Measurements from ENCODE around the gene FDX2. TPM values are rescaled to one million over a fixed set of nuclear protein-coding genes. Genes with fewer than 3 reads are reported as not detected.

FDX2 gene
- total and polyA plus RNA-seq, 2 donors (not counting 3 experiments of a cell fraction or from before 2014, with no cell fraction given) = 20.5 to 59.8 TPM

GRCh38 chr19:10353793-10354391 lies 38.1 kb upstream of the FDX2 start:
- POLR2A ChIA-PET = no interaction called here
- BruUV-seq (replicated peaks) = no TSS peak
- dilution Hi-C loops (cut with MboI; ENCODE audit: extremely low pct_ligation_motif_present, low sequenced_read_pairs) (no loop called here), intact Hi-C loops (cut with micrococcal nuclease) (no loop called here)
- Histone ChIP-seq H3K4me2 (ENCODE audit: insufficient read depth, low read length) (no peak overlapping the region), H2AFZ (ENCODE audit: low read depth, low read length) (no peak overlapping the region), H3K27ac (ENCODE audit: insufficient read depth, low read depth, low read length) (no peak overlapping the region), H3K9me1 (replicated peaks; ENCODE audit: control insufficient read depth, extremely low read depth, insufficient read depth, low read length) (no peaks in the 10 kb centered on the region), H3K36me3 (ENCODE audit: control insufficient read depth in 2 of 2, extremely low read depth in 1 of 2, insufficient read depth in 2 of 2, low read length in 2 of 2) (peaks cover 14 to 35% of the 10 kb centered on the region in 2 experiments), H3K9ac (replicated peaks; ENCODE audit: extremely low read depth, insufficient read depth, low read length) (no peak overlapping the region), H3K79me2 (ENCODE audit: control insufficient read depth, insufficient read depth, low read length) (no peaks in the 10 kb centered on the region), H3K27me3 (ENCODE audit: control insufficient read depth in 2 of 2, insufficient read depth in 2 of 2, low read length in 2 of 2) (no peaks in the 10 kb centered on the region), H3K4me3 (replicated peaks in 1 of 3; ENCODE audit: insufficient read depth in 1 of 3, low read depth in 1 of 3, low read length in 3 of 3) (no peak overlapping the region), H3K4me1 (ENCODE audit: control insufficient read depth, extremely low read depth, insufficient read depth, low read length) (no peaks in the 10 kb centered on the region), H4K20me1 (replicated peaks; ENCODE audit: control insufficient read depth, extremely low read depth, insufficient read depth, low read length) (no peaks in the 10 kb centered on the region), H3K9me3 (replicated peaks; ENCODE audit: control insufficient read depth, insufficient read depth, low read length) (no peaks in the 10 kb centered on the region)
- CTCF ChIA-PET = interaction anchor here (1.3 to 1.4 kb wide), 2 partner anchors 35 to 95 kb away, joined by 3 to 4 read pairs; no protein-coding TSS in a partner anchor
- no peak for FAIRE-seq
- DNase-seq (ENCODE audit: low read depth, low spot score) = peak; percentile 33
- TF ChIP-seq GATA2 (IDR thresholded peaks at IDR 0.05; ENCODE audit: insufficient read depth, insufficient read length, low read depth, low read length) = no peak
- TF ChIP-seq POLR2AphosphoS5 (IDR thresholded peaks at IDR 0.05; ENCODE audit: insufficient read depth, low read depth, low read length) = no peak
- TF ChIP-seq MAX (IDR thresholded peaks at IDR 0.05; ENCODE audit: insufficient read depth, insufficient read length) = no peak
- TF ChIP-seq EZH2 (IDR thresholded peaks at IDR 0.05; ENCODE audit: borderline replicate concordance, low read depth, low read length, severe bottlenecking) = no peak
- no peak for TF ChIP-seq CTCF (IDR thresholded peaks at IDR 0.05; ENCODE audit: extremely low read depth in 1 of 2, insufficient read depth in 1 of 2, low read depth in 1 of 2, low read length in 2 of 2)
- TF ChIP-seq POLR2A (IDR thresholded peaks at IDR 0.05; ENCODE audit: low read depth, low read length) = no peak
- TF ChIP-seq FOS (IDR thresholded peaks at IDR 0.05; ENCODE audit: borderline replicate concordance, insufficient read depth, low read length) = no peak
- TF ChIP-seq JUN (IDR thresholded peaks at IDR 0.05; ENCODE audit: borderline replicate concordance, insufficient read depth, insufficient read length, low read depth) = no peak
- no peak for TF ChIP-seq MYC (IDR thresholded peaks at IDR 0.05; ENCODE audit: low read depth, low read length)
